CD8-positive, alpha-beta memory T cell (primary cell): Measurements from ENCODE around the gene ATAD3B. TPM values are rescaled to one million over a fixed set of nuclear protein-coding genes. Genes with fewer than 3 reads are reported as not detected.
"Not testable (repeated sequence)": the region's sequence is repeated elsewhere in the genome, so short reads cannot be mapped to it uniquely, and the experiment has no call there.

Source experiments
- CTCF ChIA-PET: fragments of 350-600 bp; sonication (Branson Sonifier 250); formaldehyde crosslinking; loops from one replicate; lab custom pipeline; 2021; ENCODE audit warnings: antibody characterized with exemption; lab: Charles Lee
- POLR2A ChIA-PET: fragments of 350-600 bp; sonication (Branson Sonifier 250); formaldehyde crosslinking; loops from one replicate; lab custom pipeline; 2021; ENCODE audit warnings: antibody characterized with exemption; lab: Charles Lee
- DNase-seq, 5 donors: peaks; one replicate each; pipeline versions ENCODE4 v3.0.0 to v3.0.0-alpha.2; 2020 to 2022; ENCODE audit warnings: mixed read lengths in 1 of 5
- H3K27ac ChIP-seq: one replicate; pipeline ENCODE4 v1.7.0; 2013; ENCODE audit warnings: low read depth, mild to moderate bottlenecking, low read length, moderate library complexity
- H3K27me3 ChIP-seq: 2 replicates; pipeline ENCODE4 v1.7.0; 2013; ENCODE audit warnings: low read length, mild to moderate bottlenecking; ENCODE audit not compliant: insufficient read depth, poor library complexity, severe bottlenecking
- H3K36me3 ChIP-seq: 2 replicates; pipeline ENCODE4 v1.7.0; 2013; ENCODE audit warnings: mild to moderate bottlenecking, low read length, moderate library complexity; ENCODE audit not compliant: insufficient read depth
- H3K4me1 ChIP-seq: 2 replicates; pipeline ENCODE4 v1.7.0; 2013; ENCODE audit warnings: mild to moderate bottlenecking, low read length, moderate library complexity; ENCODE audit not compliant: insufficient read depth
- H3K4me3 ChIP-seq: 2 replicates; pipeline ENCODE4 v1.7.0; 2013; ENCODE audit warnings: mild to moderate bottlenecking, low read length
- H3K9me3 ChIP-seq: 2 replicates; pipeline ENCODE4 v1.7.0; 2013; ENCODE audit warnings: mild to moderate bottlenecking, low read length
- H3K27ac Mint-ChIP-seq, 8 donors: one replicate each; pipeline ENCODE4 v1.8.0; 2020 to 2021; ENCODE audit warnings: mixed read lengths in 8 of 8, mild to moderate bottlenecking in 6 of 8, inconsistent platforms in 3 of 8, moderate library complexity in 3 of 8
- H3K27me3 Mint-ChIP-seq, 2 donors: one replicate each; pipeline ENCODE4 v1.8.0; 2020 to 2021; ENCODE audit warnings: mixed read lengths in 2 of 2, mild to moderate bottlenecking in 1 of 2, moderate library complexity in 1 of 2
- H3K36me3 Mint-ChIP-seq, 3 donors: one replicate each; pipeline ENCODE4 v1.8.0; 2020 to 2021; ENCODE audit warnings: mixed read lengths in 3 of 3, inconsistent platforms in 1 of 3, mild to moderate bottlenecking in 1 of 3
- H3K4me1 Mint-ChIP-seq, 3 donors: one replicate each; pipeline ENCODE4 v1.8.0; 2020 to 2021; ENCODE audit warnings: mixed read lengths in 3 of 3, inconsistent platforms in 1 of 3, mild to moderate bottlenecking in 1 of 3
- H3K4me3 Mint-ChIP-seq, 7 donors: one replicate each; pipeline ENCODE4 v1.8.0; 2020 to 2021; ENCODE audit warnings: mixed read lengths in 7 of 7, mild to moderate bottlenecking in 6 of 7, moderate library complexity in 4 of 7, inconsistent platforms in 2 of 7
- H3K9me3 Mint-ChIP-seq, 5 donors: one replicate each; pipeline ENCODE4 v1.8.0; 2020 to 2022; ENCODE audit warnings: mixed read lengths in 5 of 5, mild to moderate bottlenecking in 3 of 5, moderate library complexity in 2 of 5, inconsistent platforms in 1 of 5
- polyA plus RNA-seq: library from polyadenylated mRNA; unstranded; fragments of 300-500 nt; fragmentation: Illumina TruSeq; gene quantifications from one replicate; pipeline ENCODE4 v1.2.3, GENCODE V29; 2021
- total RNA-seq, 2 experiments: library from RNA; stranded (reverse); gene quantifications; one replicate each; pipeline ENCODE4 v1.2.3, GENCODE V29; 2021

The ATAD3B gene
- total and polyA plus RNA-seq, 3 experiments from 2014 or later: 7.9 to 86.6 (median 81.6) TPM

GRCh38 chr1:1483714-1484113 lies 12.1 kb downstream of the ATAD3B start:
- peaks cover 8% of the 10 kb centered on the region for H3K36me3 ChIP-seq
- POLR2A ChIA-PET: no interaction called here
- CTCF ChIA-PET: interaction anchor here (0.8 kb wide), 1 partner anchor 16 kb away, joined by 3 read pairs; no protein-coding TSS in a partner anchor

GRCh38 chr1:1484976-1485750 lies 13.6 kb downstream of the ATAD3B start:
- H3K27me3 ChIP-seq, DNase-seq, H3K27me3 Mint-ChIP-seq, POLR2A ChIA-PET, H3K36me3 ChIP-seq, H3K27ac Mint-ChIP-seq, CTCF ChIA-PET, H3K4me3 Mint-ChIP-seq, H3K9me3 ChIP-seq, H3K4me3 ChIP-seq, H3K27ac ChIP-seq, H3K4me1 ChIP-seq, H3K9me3 Mint-ChIP-seq, H3K4me1 Mint-ChIP-seq: not testable (repeated sequence)
- H3K36me3 Mint-ChIP-seq: peaks cover 0 to 61% (median under 1%) of the 10 kb centered on the region in 3 donors

More at GRCh38 chr1:1483714-1484113, 12.1 kb downstream of the ATAD3B start:
- H3K27me3 ChIP-seq: no peaks in the 10 kb centered on the region
- Mint-ChIP-seq H3K36me3 (peaks cover 6 to 57% (median 10%) of the 10 kb centered on the region in 3 donors), H3K4me3 (no peak overlapping the region), H3K9me3 (no peaks in the 10 kb centered on the region), H3K27me3 (no peaks in the 10 kb centered on the region), H3K4me1 (no peaks in the 10 kb centered on the region), H3K27ac (peak overlapping the region in 1 of 8 donors; percentile 27)
- DNase-seq: no peak
- no peaks in the 10 kb centered on the region for H3K4me1 ChIP-seq
- H3K27ac ChIP-seq: no peak overlapping the region
- H3K4me3 ChIP-seq: no peak overlapping the region
- no peaks in the 10 kb centered on the region for H3K9me3 ChIP-seq

- H3K4me1 Mint-ChIP-seq, H3K9me3 ChIP-seq, H3K27me3 Mint-ChIP-seq, H3K9me3 Mint-ChIP-seq, CTCF ChIA-PET, H3K36me3 ChIP-seq, H3K27me3 ChIP-seq, POLR2A ChIA-PET, H3K27ac ChIP-seq, DNase-seq, H3K27ac Mint-ChIP-seq, H3K4me3 ChIP-seq, H3K4me3 Mint-ChIP-seq, H3K4me1 ChIP-seq: not testable (repeated sequence)
- peaks cover 0 to 63% (median 1%) of the 10 kb centered on the region in 3 donors for H3K36me3 Mint-ChIP-seq
These were observed 14.3 kb downstream of the ATAD3B start for GRCh38 chr1:1485755-1486317.

- ChIA-PET POLR2A (no interaction called here), CTCF (no interaction called here)
- Histone ChIP-seq H3K9me3 (no peaks in the 10 kb centered on the region), H3K36me3 (no peaks in the 10 kb centered on the region), H3K27ac (no peak overlapping the region), H3K4me3 (no peak overlapping the region), H3K4me1 (no peaks in the 10 kb centered on the region), H3K27me3 (no peaks in the 10 kb centered on the region)
- DNase-seq: no peak
- peaks cover 5 to 69% (median 7%) of the 10 kb centered on the region in 3 donors for H3K36me3 Mint-ChIP-seq
- H3K9me3 Mint-ChIP-seq: no peaks in the 10 kb centered on the region
- H3K4me3 Mint-ChIP-seq: no peak overlapping the region
- no peaks in the 10 kb centered on the region for H3K4me1 Mint-ChIP-seq
- H3K27ac Mint-ChIP-seq: no peak overlapping the region
- H3K27me3 Mint-ChIP-seq: no peaks in the 10 kb centered on the region
These were observed 16.1 kb downstream of the ATAD3B start for GRCh38 chr1:1487701-1488100.

- H3K36me3 Mint-ChIP-seq: peaks cover 10 to 68% (median 19%) of the 10 kb centered on the region in 3 donors
- H3K9me3 ChIP-seq: peaks cover 9% of the 10 kb centered on the region
- H3K4me1 ChIP-seq: no peaks in the 10 kb centered on the region
- H3K4me1 Mint-ChIP-seq: no peaks in the 10 kb centered on the region
- DNase-seq: no peak
- H3K27me3 Mint-ChIP-seq: no peaks in the 10 kb centered on the region
- H3K4me3 Mint-ChIP-seq: no peak overlapping the region
- no peaks in the 10 kb centered on the region for H3K27me3 ChIP-seq
- CTCF ChIA-PET: no interaction called here
- H3K4me3 ChIP-seq: no peak overlapping the region
- H3K9me3 Mint-ChIP-seq: peaks cover 3 to 9% (median 7%) of the 10 kb centered on the region in 5 donors
- POLR2A ChIA-PET: no interaction called here
- H3K36me3 ChIP-seq: no peaks in the 10 kb centered on the region
- H3K27ac ChIP-seq: no peak overlapping the region
- peak overlapping the region in 1 of 8 donors; percentile 32 for H3K27ac Mint-ChIP-seq
These were observed 17.7 kb downstream of the ATAD3B start for GRCh38 chr1:1489231-1489630.

GRCh38 chr1:1489861-1490260 lies 18.3 kb downstream of the ATAD3B start:
- peaks cover 10 to 67% (median 19%) of the 10 kb centered on the region in 3 donors for H3K36me3 Mint-ChIP-seq
- no peaks in the 10 kb centered on the region for H3K27me3 Mint-ChIP-seq
- Histone ChIP-seq H3K4me3 (no peak overlapping the region), H3K4me1 (no peaks in the 10 kb centered on the region), H3K9me3 (peaks cover 9% of the 10 kb centered on the region), H3K27me3 (no peaks in the 10 kb centered on the region), H3K36me3 (no peaks in the 10 kb centered on the region), H3K27ac (no peak overlapping the region)
- H3K27ac Mint-ChIP-seq: no peak overlapping the region
- peaks cover 3 to 9% (median 7%) of the 10 kb centered on the region in 5 donors for H3K9me3 Mint-ChIP-seq
- no peak for DNase-seq
- H3K4me3 Mint-ChIP-seq: peak overlapping the region in 1 of 7 donors; percentile 48
- CTCF ChIA-PET: no interaction called here
- no peaks in the 10 kb centered on the region for H3K4me1 Mint-ChIP-seq
- POLR2A ChIA-PET: no interaction called here

- DNase-seq: no peak
- Mint-ChIP-seq H3K27me3 (no peaks in the 10 kb centered on the region), H3K4me1 (no peaks in the 10 kb centered on the region), H3K27ac (no peak overlapping the region), H3K9me3 (peaks cover 3 to 9% (median 7%) of the 10 kb centered on the region in 5 donors), H3K36me3 (peaks cover 10 to 69% (median 19%) of the 10 kb centered on the region in 3 donors), H3K4me3 (no peak overlapping the region)
- ChIA-PET CTCF (no interaction called here), POLR2A (interaction anchor here (0.7 kb wide), 1 partner anchor 8 kb away, joined by 3 read pairs; no protein-coding TSS in a partner anchor)
- no peaks in the 10 kb centered on the region for H3K4me1 ChIP-seq
- no peaks in the 10 kb centered on the region for H3K27me3 ChIP-seq
- no peaks in the 10 kb centered on the region for H3K36me3 ChIP-seq
- H3K9me3 ChIP-seq: peaks cover 9% of the 10 kb centered on the region
- no peak overlapping the region for H3K4me3 ChIP-seq
- no peak overlapping the region for H3K27ac ChIP-seq
These were observed 19.2 kb downstream of the ATAD3B start for GRCh38 chr1:1490633-1491230.

- ChIA-PET CTCF (no interaction called here), POLR2A (no interaction called here)
- H3K4me1 ChIP-seq: no peaks in the 10 kb centered on the region
- no peaks in the 10 kb centered on the region for H3K36me3 ChIP-seq
- Mint-ChIP-seq H3K9me3 (peaks cover 3 to 9% (median 7%) of the 10 kb centered on the region in 5 donors), H3K4me3 (no peak overlapping the region), H3K27me3 (no peaks in the 10 kb centered on the region), H3K36me3 (peaks cover 10 to 75% (median 19%) of the 10 kb centered on the region in 3 donors), H3K4me1 (no peaks in the 10 kb centered on the region), H3K27ac (no peak overlapping the region)
- H3K4me3 ChIP-seq: no peak overlapping the region
- peaks cover 9% of the 10 kb centered on the region for H3K9me3 ChIP-seq
- H3K27ac ChIP-seq: no peak overlapping the region
- no peak for DNase-seq
- H3K27me3 ChIP-seq: no peaks in the 10 kb centered on the region
These were observed 20.0 kb downstream of the ATAD3B start for GRCh38 chr1:1491601-1492000.
